Epithelial cell of esophagus (primary cell): ENCODE results near the gene GNA14.
A peak's percentile ranks its signal among the peaks of the same experiment; 100 is the strongest.

Experiments used
- DNase-seq: peaks from one replicate; pipeline ENCODE4 v3.0.0; 2010; ENCODE audit warnings: low read depth
- H3K4me3 ChIP-seq: 2 replicates; pipeline ENCODE4 v1.5.1; 2011; ENCODE audit warnings: mild to moderate bottlenecking, low read length, control low read depth
- CTCF ChIP-seq: IDR thresholded peaks from 2 replicates; pipeline ENCODE4 v1.5.1; 2011; ENCODE audit warnings: low read depth, mild to moderate bottlenecking, low read length, control low read depth, inconsistent platforms; ENCODE audit not compliant: insufficient read depth; ENCODE audit errors: missing control alignments

Gene GNA14

GRCh38 chr9:77677957-77678535, 29.9 kb upstream of the GNA14 start:
- H3K4me3 ChIP-seq = no peak overlapping the region
- no peak for DNase-seq
- no peak for TF ChIP-seq CTCF

- no peak for DNase-seq
- no peak overlapping the region for H3K4me3 ChIP-seq
- TF ChIP-seq CTCF = no peak
Observed at GRCh38 chr9:77677397-77677796, 29.3 kb upstream of the GNA14 start.

GRCh38 chr9:77673941-77674791, 26.0 kb upstream of the GNA14 start:
- H3K4me3 ChIP-seq = no peak overlapping the region
- no peak for DNase-seq
- no peak for TF ChIP-seq CTCF

- no peak overlapping the region for H3K4me3 ChIP-seq
- DNase-seq = no peak
- no peak for TF ChIP-seq CTCF
Observed at GRCh38 chr9:77672183-77672582, 24.1 kb upstream of the GNA14 start.

- TF ChIP-seq CTCF = no peak
- no peak for DNase-seq
- no peak overlapping the region for H3K4me3 ChIP-seq
Observed at GRCh38 chr9:77667151-77667550, 19.0 kb upstream of the GNA14 start.

GRCh38 chr9:77663754-77664153, 15.6 kb upstream of the GNA14 start:
- H3K4me3 ChIP-seq = no peak overlapping the region
- TF ChIP-seq CTCF = no peak
- peak; percentile 42 for DNase-seq

GRCh38 chr9:77661566-77662085, 13.5 kb upstream of the GNA14 start:
- TF ChIP-seq CTCF = no peak
- DNase-seq = no peak
- H3K4me3 ChIP-seq = no peak overlapping the region
